KBM-7 (cell line): ENCODE data around the gene MDGA2.
A peak's percentile ranks its signal among the peaks of the same experiment; 100 is the strongest.

Source experiments
- DNase-seq: peaks from one replicate; pipeline ENCODE4 v3.0.0-alpha.2; 2015
- in situ Hi-C: fragments of 300-500 bp; cut with MboI; formaldehyde crosslinking; loops from 2 replicates; pipeline ENCODE4 v1.14.3; 2020; ENCODE audit warnings: low sequenced_read_pairs, low pct_unique_long_range_greater_than_20kb, mixed read lengths

The MDGA2 gene

DNA sequence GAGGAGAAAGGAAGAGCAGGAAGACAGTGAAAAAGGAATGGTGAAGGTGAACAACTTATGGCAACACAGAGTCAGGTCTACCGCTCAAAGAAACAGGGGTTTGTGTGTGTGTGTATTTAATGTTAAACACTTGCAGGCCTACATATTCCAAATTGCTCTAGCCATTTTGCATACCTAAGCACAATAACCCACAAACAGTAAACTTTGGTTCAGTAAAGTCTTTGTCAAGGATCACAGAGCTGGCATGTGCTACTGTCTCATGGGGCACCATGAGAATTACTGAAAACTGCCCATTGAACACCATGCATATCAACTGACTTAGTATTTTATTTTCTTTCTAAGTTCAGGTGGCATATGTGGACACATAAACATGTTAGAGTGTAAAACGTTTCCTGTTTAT is 163.6 kb downstream of the MDGA2 start:
- in situ Hi-C loops: no loop called here
- no peak for DNase-seq

- in situ Hi-C loops: no loop called here
Observed at GRCh38 chr14:47509957-47510356, 165.4 kb downstream of the MDGA2 start.

DNA sequence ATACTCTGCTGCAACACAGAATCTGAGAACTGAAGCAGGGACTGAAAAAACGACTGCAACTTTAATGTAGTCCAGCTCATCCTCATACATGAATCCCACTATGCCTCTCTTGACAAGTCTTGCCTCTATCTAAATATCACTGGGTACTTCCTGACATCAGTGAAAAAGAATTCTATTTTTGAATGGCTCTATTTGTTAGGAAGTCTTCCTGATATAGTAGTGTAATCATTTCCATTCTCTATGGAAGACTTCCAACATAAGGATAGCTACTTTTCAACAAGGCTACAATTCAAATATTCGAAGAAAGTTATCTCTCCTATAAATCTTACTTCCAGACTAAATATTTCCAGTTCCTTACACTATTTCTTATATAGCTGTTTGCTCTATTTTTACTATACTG is 167.5 kb downstream of the MDGA2 start:
- in situ Hi-C loops: no loop called here
- DNase-seq: no peak

More at GRCh38 chr14:47509957-47510356, 165.4 kb downstream of the MDGA2 start:
- DNase-seq: no peak

DNA sequence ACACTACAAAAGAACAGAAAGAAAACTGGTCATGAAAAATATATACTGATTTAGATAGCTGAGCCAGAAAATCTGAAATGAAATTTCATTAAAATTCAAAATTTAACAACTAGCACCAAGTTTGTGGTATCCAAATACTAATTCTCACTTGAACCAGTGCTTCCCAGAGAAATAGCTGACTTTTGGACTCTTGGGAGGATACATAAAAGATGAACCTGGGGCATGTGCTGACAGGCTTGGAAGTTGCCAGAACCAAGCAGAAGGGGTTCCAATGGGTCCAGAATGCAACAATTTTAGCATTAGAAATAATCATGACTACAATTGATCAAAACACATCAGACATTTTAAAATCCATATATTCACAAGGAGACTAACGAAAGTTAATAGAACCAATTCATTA is 175.0 kb downstream of the MDGA2 start:
- in situ Hi-C loops: no loop called here
- DNase-seq: no peak

DNA sequence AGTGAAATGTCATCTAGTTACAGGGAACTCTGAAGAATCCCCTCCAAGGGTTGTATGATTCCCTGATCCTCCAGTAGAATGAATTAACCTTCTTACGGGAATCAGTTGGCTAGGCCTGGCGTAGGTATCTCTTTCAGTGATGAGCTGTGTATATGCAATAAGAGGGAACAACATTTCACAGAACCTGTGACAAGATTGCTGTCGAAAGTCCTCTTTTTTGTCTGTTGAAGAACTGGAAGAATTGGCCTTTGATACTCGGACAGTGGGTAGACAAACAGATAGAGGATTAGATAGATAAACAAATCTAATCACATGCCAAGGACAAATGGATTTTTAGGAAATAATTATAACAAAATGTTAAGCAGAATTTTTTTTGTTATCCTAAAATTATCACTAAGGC is 184.6 kb downstream of the MDGA2 start:
- in situ Hi-C loops: no loop called here
- DNase-seq: no peak

DNA sequence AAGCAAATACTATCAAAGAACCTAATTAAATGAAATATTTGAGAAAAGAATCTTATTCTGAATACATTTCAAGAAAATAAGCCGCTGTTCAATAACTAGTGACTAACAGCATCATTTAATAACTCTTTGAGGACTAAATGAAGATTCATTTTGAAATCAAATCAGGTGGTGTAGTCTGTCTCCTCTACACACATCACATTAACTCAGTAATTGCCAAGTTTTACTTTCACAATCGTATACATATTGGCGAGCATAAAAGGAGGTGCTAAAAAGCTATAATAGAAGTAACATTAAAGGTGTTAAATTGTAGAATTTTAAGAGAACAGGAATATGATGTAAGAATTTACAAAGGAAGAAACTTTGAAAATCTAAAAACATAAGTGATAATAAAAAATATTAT is 185.1 kb downstream of the MDGA2 start:
- no peak for DNase-seq
- in situ Hi-C loops: no loop called here

- in situ Hi-C loops: no loop called here
- DNase-seq: no peak
Observed at GRCh38 chr14:47485421-47485820, 190.0 kb downstream of the MDGA2 start.

- in situ Hi-C loops: no loop called here
- no peak for DNase-seq
Observed at GRCh38 chr14:47483449-47483848, 192.0 kb downstream of the MDGA2 start.

DNA sequence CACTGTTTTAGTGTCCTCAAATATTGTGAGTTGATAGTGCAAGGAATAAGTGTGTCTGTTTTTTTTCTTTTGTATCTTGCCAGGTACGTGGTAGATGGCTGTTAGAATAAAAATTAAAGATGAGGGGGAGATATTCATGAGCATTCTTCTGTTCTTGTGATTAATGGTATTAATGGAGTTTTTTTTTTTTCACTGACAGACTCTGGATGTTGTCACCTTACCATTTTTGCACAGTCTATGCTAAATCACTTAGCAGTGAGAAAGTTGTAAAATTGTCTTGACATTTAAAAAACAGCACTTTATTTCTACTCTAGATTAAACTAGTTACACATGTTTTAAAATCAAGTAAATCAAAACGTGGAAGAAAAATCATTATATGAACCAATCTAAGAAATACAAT is 204.3 kb downstream of the MDGA2 start:
- in situ Hi-C loops: no loop called here
- DNase-seq: no peak

- in situ Hi-C loops: no loop called here
- no peak for DNase-seq
Observed at GRCh38 chr14:47466916-47467315, 208.5 kb downstream of the MDGA2 start.

DNA sequence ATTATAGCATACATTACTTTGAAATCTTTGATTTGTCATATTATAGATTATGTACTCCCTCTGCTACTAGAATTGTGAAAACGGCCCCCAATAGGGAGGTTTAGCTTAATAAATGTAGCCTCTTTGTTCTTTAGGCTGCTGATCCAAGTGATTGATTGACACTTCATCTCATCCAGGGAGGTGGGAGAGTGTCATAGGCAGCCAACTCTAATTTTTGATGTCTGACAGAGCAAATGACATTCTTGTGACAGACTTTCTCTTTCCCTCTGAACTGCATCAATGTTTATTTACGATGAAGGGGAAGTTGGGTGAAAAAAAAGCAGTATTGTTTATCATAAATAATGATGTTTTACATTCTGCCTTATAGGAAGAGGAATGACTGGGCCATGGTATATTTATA is 221.4 kb downstream of the MDGA2 start:
- in situ Hi-C loops: no loop called here
- DNase-seq: no peak

GRCh38 chr14:47447076-47447475 is 228.3 kb downstream of the MDGA2 start:
- DNase-seq: no peak
- in situ Hi-C loops: no loop called here

GRCh38 chr14:47442211-47442610 is 233.2 kb downstream of the MDGA2 start:
- DNase-seq: peak; percentile 0
- in situ Hi-C loops: no loop called here

- DNase-seq: no peak
- in situ Hi-C loops: no loop called here
Observed at GRCh38 chr14:47439953-47440352, 235.5 kb downstream of the MDGA2 start.

- in situ Hi-C loops: no loop called here
- no peak for DNase-seq
Observed at GRCh38 chr14:47438650-47439140, 236.7 kb downstream of the MDGA2 start.

- in situ Hi-C loops: no loop called here
- no peak for DNase-seq
Observed at GRCh38 chr14:47435331-47435965, 240.0 kb downstream of the MDGA2 start.

GRCh38 chr14:47427629-47428028 is 247.8 kb downstream of the MDGA2 start:
- in situ Hi-C loops: no loop called here
- DNase-seq: no peak

DNA sequence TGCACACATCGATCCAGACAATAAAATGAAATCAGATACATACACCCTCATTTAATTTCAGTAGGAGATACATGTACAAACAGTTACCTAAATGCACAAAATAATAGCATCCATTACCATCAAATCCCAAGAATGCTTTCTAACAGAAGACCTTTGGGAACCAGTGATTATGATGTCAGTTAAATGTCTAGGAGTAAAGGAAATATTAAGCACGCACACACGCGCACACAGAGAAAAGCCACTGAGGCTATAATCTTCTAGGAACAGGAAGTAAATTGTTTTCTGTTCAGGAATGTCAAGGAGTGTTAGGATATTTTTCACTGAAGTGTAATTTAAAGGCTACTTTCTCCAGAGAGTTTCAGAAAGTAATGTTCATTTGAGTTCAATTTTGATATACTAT is 250.1 kb downstream of the MDGA2 start:
- in situ Hi-C loops: no loop called here
- no peak for DNase-seq

DNA sequence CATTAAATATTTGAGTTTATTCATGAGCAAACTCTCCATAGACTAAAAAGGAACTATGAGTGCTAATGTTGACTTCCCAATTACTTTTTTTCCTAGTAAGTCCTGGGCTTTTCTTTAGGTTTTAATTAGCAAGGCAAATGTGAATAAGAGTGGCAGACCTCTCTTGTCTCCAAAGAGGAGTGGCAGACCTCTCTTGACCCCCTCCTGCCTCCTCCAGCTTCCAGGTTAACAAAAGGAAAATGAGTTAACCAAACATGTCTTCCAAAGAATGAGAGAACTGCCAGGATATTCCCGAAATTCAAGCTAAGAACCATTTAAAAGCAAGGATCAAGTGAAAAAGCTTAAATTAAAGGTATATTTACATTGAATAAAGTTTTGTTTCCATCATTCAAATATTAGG is 253.2 kb downstream of the MDGA2 start:
- in situ Hi-C loops: no loop called here
- DNase-seq: no peak

GRCh38 chr14:47411523-47411922 is 263.9 kb downstream of the MDGA2 start:
- DNase-seq: no peak
- in situ Hi-C loops: no loop called here

DNA sequence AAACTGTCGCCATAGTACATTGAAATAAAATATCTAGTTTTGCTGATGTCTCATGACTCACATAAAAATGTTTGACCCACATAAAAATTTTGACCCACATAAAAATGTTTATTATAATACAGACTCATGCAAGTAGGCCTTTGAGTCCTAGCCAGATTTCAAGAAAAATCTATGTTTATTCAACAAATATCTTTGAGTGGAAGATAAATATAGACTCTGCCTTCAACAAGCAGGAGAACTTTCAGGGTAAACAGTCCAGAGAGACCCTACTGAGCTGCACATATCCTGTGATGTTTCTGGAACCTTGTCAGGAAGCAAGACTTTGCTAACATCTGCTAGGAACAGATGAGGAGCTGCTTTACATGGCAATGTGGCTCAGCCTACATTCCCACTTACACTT is 283.1 kb downstream of the MDGA2 start:
- in situ Hi-C loops: no loop called here
- DNase-seq: no peak
